ENCODE data around the gene FES. TPM values are rescaled to one million over a fixed set of nuclear protein-coding genes. Genes with fewer than 3 reads are reported as not detected.

The FES gene
- total RNA-seq, 4 donors from 2014 or later: 4.7 to 37.1 (median 20.5) TPM

- Histone ChIP-seq H3K4me3 (no peak overlapping the region), H3K27me3 (no peaks in the 10 kb centered on the region), H3K4me1 (peaks cover 0 to 16% (median 7%) of the 10 kb centered on the region in 4 donors), H3K36me3 (no peaks in the 10 kb centered on the region), H3K27ac (peak overlapping the region in 1 of 4 donors; percentile 55), H3K9me3 (no peaks in the 10 kb centered on the region)
- TF ChIP-seq POLR2A (IDR thresholded peaks at IDR 0.05): no peak
- TF ChIP-seq CTCF (IDR thresholded peaks at IDR 0.05): no peak
- no peak for DNase-seq
Observed at GRCh38 chr15:90857883-90858443, 26.3 kb upstream of the FES start.

GRCh38 chr15:90859234-90860131 is 24.8 kb upstream of the FES start:
- peaks cover 0 to 13% (median 5%) of the 10 kb centered on the region in 4 donors for H3K4me1 ChIP-seq
- no peak for TF ChIP-seq CTCF (IDR thresholded peaks at IDR 0.05)
- no peaks in the 10 kb centered on the region for H3K27me3 ChIP-seq
- H3K4me3 ChIP-seq: no peak overlapping the region
- no peaks in the 10 kb centered on the region for H3K9me3 ChIP-seq
- no peaks in the 10 kb centered on the region for H3K36me3 ChIP-seq
- H3K27ac ChIP-seq: no peak overlapping the region
- peak in 1 of 3 donors; percentile 39 for DNase-seq

GRCh38 chr15:90860450-90860849 is 23.9 kb upstream of the FES start:
- H3K4me3 ChIP-seq: no peak overlapping the region
- no peak overlapping the region for H3K27ac ChIP-seq
- no peaks in the 10 kb centered on the region for H3K9me3 ChIP-seq
- H3K36me3 ChIP-seq: no peaks in the 10 kb centered on the region
- no peaks in the 10 kb centered on the region for H3K27me3 ChIP-seq
- H3K4me1 ChIP-seq: peaks cover 0 to 9% (median 3%) of the 10 kb centered on the region in 4 donors
- DNase-seq: no peak
- TF ChIP-seq POLR2A (IDR thresholded peaks at IDR 0.05): no peak
- no peak for TF ChIP-seq CTCF (IDR thresholded peaks at IDR 0.05)

GRCh38 chr15:90860942-90861675 is 23.2 kb upstream of the FES start:
- DNase-seq: no peak
- Histone ChIP-seq H3K27me3 (no peaks in the 10 kb centered on the region), H3K36me3 (no peaks in the 10 kb centered on the region), H3K4me1 (peaks cover 0 to 8% (median 2%) of the 10 kb centered on the region in 4 donors), H3K9me3 (no peaks in the 10 kb centered on the region), H3K4me3 (no peak overlapping the region), H3K27ac (no peak overlapping the region)
- no peak for TF ChIP-seq POLR2A (IDR thresholded peaks at IDR 0.05)
- TF ChIP-seq CTCF (IDR thresholded peaks at IDR 0.05): no peak

GRCh38 chr15:90862487-90862886 is 21.8 kb upstream of the FES start:
- Histone ChIP-seq H3K27ac (no peak overlapping the region), H3K27me3 (no peaks in the 10 kb centered on the region)

More at GRCh38 chr15:90862487-90862886, 21.8 kb upstream of the FES start:
- Histone ChIP-seq H3K36me3 (no peaks in the 10 kb centered on the region), H3K4me3 (no peak overlapping the region), H3K4me1 (peaks cover 0 to under 1% (median 0%) of the 10 kb centered on the region in 4 donors), H3K9me3 (no peaks in the 10 kb centered on the region)
- TF ChIP-seq CTCF (IDR thresholded peaks at IDR 0.05) (no peak), POLR2A (IDR thresholded peaks at IDR 0.05) (no peak)
- no peak for DNase-seq

All from Peyer's patch (tissue), 4 donors.